Activated naive CD4-positive, alpha-beta T cell treated with anti-CD3 and anti-CD28 coated beads, Interleukin-2, amount 10 ng/mL, durations not matched to agents 7 days and 5 days (primary cell): ENCODE results near the gene GMIP.

Experiments used
- CTCF ChIA-PET: fragments of 350-600 bp; sonication (Branson Sonifier 250); formaldehyde crosslinking; loops from one replicate; lab custom pipeline; 2021; ENCODE audit warnings: antibody characterized with exemption; lab: Charles Lee
- DNase-seq: peaks from one replicate; pipeline ENCODE4 v3.0.0-alpha.2; 2020
- H3K27ac Mint-ChIP-seq: one replicate; pipeline ENCODE4 v1.8.0; 2021; ENCODE audit warnings: mild to moderate bottlenecking, moderate library complexity, mixed read lengths
- H3K27me3 Mint-ChIP-seq: one replicate; pipeline ENCODE4 v1.8.0; 2021; ENCODE audit warnings: mild to moderate bottlenecking, mixed read lengths
- H3K36me3 Mint-ChIP-seq: one replicate; pipeline ENCODE4 v1.8.0; 2021; ENCODE audit warnings: mixed read lengths
- H3K4me1 Mint-ChIP-seq: one replicate; pipeline ENCODE4 v1.8.0; 2021; ENCODE audit warnings: mixed read lengths
- H3K4me3 Mint-ChIP-seq: one replicate; pipeline ENCODE4 v1.8.0; 2021; ENCODE audit warnings: mild to moderate bottlenecking, moderate library complexity, mixed read lengths
- H3K9me3 Mint-ChIP-seq: one replicate; pipeline ENCODE4 v1.8.0; 2021; ENCODE audit warnings: mixed read lengths

The GMIP gene

GRCh38 chr19:19653597-19654147 lies 10.2 kb upstream of the GMIP start:
- CTCF ChIA-PET: interaction anchor here (1.2 kb wide), 1 partner anchor 10 kb away, joined by 6 read pairs; the partner anchor contains the start of gene GMIP
- Mint-ChIP-seq H3K4me3 (no peak overlapping the region), H3K9me3 (no peaks in the 10 kb centered on the region), H3K27ac (peak overlapping the region; percentile 55), H3K4me1 (peaks cover 3% of the 10 kb centered on the region), H3K27me3 (no peaks in the 10 kb centered on the region), H3K36me3 (peaks cover 59% of the 10 kb centered on the region)
- DNase-seq: no peak

DNA sequence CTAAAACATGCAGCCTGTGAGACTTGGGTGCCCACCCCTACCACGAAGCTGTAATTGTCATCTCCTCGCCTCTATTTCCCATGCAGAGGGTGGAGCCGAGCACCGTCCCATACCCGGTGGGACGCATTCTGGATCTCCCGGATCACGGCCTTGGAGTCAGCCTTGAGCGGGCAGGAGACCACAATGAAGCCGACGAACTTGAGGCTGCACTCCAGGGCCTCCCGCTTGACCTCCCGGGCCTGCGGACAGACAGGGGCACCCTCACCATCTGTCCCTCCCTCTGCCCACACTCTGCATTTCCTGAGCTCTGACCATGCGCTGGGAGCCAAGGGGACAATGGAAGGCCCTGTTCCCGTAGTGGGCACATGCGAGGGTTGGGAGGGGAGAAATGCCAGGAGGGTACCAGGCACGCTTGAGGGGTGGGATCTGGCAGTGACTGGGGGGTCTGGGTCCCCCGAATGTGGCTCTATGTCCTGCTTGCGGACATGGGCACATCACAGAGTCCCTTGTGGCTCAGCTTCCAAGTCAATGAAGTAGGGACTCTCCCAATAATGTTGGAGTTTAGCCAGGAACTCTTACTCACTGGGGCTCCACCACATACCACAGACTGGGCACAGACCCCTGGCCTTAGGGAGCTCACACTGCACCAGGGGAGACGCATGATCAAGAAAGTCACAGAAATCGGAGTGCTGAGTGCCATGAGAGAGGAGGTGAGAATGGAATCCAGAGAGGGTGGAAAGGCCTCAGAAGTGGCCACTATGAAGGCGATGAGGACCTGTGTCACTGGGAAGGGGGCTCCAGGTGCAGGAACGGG lies 9.2 kb upstream of the GMIP start:
- no peak overlapping the region for H3K27ac Mint-ChIP-seq
- peaks cover 57% of the 10 kb centered on the region for H3K36me3 Mint-ChIP-seq
- H3K27me3 Mint-ChIP-seq: no peaks in the 10 kb centered on the region

GRCh38 chr19:19651076-19651475 lies 7.6 kb upstream of the GMIP start:
- H3K4me3 Mint-ChIP-seq: no peak overlapping the region
- CTCF ChIA-PET: no interaction called here
- no peak overlapping the region for H3K27ac Mint-ChIP-seq
- no peaks in the 10 kb centered on the region for H3K4me1 Mint-ChIP-seq
- H3K36me3 Mint-ChIP-seq: peaks cover 55% of the 10 kb centered on the region
- no peaks in the 10 kb centered on the region for H3K27me3 Mint-ChIP-seq
- DNase-seq: no peak
- H3K9me3 Mint-ChIP-seq: no peaks in the 10 kb centered on the region

More for the DNA sequence above, 9.2 kb upstream of the GMIP start:
- CTCF ChIA-PET: interaction anchor here (0.8 to 1.0 kb wide), 2 partner anchors 120 to 163 kb away, joined by 3 read pairs; no protein-coding TSS in a partner anchor
- H3K4me1 Mint-ChIP-seq: no peaks in the 10 kb centered on the region
- H3K4me3 Mint-ChIP-seq: no peak overlapping the region
- no peak for DNase-seq
- H3K9me3 Mint-ChIP-seq: no peaks in the 10 kb centered on the region

DNA sequence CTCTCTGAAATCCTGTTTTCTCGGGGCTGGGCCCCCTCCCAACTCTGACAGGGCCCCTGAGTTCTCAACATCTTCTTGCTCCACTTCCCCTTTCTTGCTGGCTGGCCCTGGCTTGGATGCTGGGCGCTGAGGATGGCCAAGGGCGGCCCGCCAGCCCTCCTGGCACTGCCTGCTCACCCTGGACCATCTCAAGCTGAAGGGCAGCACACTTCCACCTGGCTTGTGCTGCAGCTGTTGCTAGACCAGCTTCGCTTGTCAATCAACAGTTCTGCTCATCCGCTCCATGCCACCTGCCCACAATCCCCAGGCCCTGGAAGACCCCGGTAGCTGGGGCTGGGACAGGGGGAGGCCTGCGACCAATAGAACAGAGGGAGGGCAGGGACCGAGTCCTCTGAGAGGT lies 6.9 kb upstream of the GMIP start:
- no peak overlapping the region for H3K27ac Mint-ChIP-seq

GRCh38 chr19:19649580-19649995 lies 6.1 kb upstream of the GMIP start:
- CTCF ChIA-PET: interaction anchor here (0.8 kb wide), 1 partner anchor 118 kb away, joined by 3 read pairs; no protein-coding TSS in a partner anchor
- Mint-ChIP-seq H3K36me3 (peaks cover 58% of the 10 kb centered on the region), H3K4me1 (no peaks in the 10 kb centered on the region), H3K27me3 (no peaks in the 10 kb centered on the region), H3K27ac (peak overlapping the region; percentile 68), H3K4me3 (no peak overlapping the region), H3K9me3 (no peaks in the 10 kb centered on the region)
- no peak for DNase-seq

More for the DNA sequence above, 6.9 kb upstream of the GMIP start:
- Mint-ChIP-seq H3K36me3 (peaks cover 57% of the 10 kb centered on the region), H3K9me3 (no peaks in the 10 kb centered on the region), H3K4me3 (no peak overlapping the region), H3K27me3 (no peaks in the 10 kb centered on the region), H3K4me1 (no peaks in the 10 kb centered on the region)
- DNase-seq: no peak
- CTCF ChIA-PET: interaction anchor here (1.0 kb wide), 1 partner anchor 119 kb away, joined by 3 read pairs; no protein-coding TSS in a partner anchor

DNA sequence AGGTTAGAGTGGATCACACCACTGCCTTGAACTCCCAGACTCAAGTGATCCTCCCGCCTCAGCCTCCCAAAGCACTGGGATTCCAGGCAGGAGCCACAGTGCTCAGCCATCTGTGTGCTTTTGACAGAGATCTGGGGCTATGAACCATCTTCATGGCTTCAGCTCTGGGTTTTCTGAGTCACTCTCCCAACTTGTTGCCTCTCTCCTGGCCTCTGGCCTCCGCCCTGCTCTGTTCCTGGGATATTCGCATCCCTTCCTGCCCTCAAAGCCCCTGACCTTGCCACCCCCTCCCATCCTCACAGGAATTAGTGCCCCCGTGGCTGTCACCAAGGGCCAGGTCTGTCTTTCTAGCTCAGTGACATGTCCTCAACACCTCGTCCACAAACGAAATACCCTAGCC lies 5.7 kb upstream of the GMIP start:
- CTCF ChIA-PET: interaction anchor here (0.8 kb wide), 1 partner anchor 118 kb away, joined by 3 read pairs; no protein-coding TSS in a partner anchor
- H3K27ac Mint-ChIP-seq: peak overlapping the region; percentile 68
- peaks cover 57% of the 10 kb centered on the region for H3K36me3 Mint-ChIP-seq
- H3K9me3 Mint-ChIP-seq: no peaks in the 10 kb centered on the region
- no peak overlapping the region for H3K4me3 Mint-ChIP-seq
- DNase-seq: no peak
- H3K4me1 Mint-ChIP-seq: peaks cover 2% of the 10 kb centered on the region
- H3K27me3 Mint-ChIP-seq: no peaks in the 10 kb centered on the region

- H3K27me3 Mint-ChIP-seq: no peaks in the 10 kb centered on the region
- peaks cover 11% of the 10 kb centered on the region for H3K4me1 Mint-ChIP-seq
- DNase-seq: no peak
- CTCF ChIA-PET: interaction anchor here (4.0 kb wide), 1 partner anchor 115 kb away, joined by 38 read pairs; no protein-coding TSS in a partner anchor
- peaks cover 49% of the 10 kb centered on the region for H3K36me3 Mint-ChIP-seq
- no peak overlapping the region for H3K4me3 Mint-ChIP-seq
- no peaks in the 10 kb centered on the region for H3K9me3 Mint-ChIP-seq
- no peak overlapping the region for H3K27ac Mint-ChIP-seq
Observed at GRCh38 chr19:19647037-19647835, 3.8 kb upstream of the GMIP start.

DNA sequence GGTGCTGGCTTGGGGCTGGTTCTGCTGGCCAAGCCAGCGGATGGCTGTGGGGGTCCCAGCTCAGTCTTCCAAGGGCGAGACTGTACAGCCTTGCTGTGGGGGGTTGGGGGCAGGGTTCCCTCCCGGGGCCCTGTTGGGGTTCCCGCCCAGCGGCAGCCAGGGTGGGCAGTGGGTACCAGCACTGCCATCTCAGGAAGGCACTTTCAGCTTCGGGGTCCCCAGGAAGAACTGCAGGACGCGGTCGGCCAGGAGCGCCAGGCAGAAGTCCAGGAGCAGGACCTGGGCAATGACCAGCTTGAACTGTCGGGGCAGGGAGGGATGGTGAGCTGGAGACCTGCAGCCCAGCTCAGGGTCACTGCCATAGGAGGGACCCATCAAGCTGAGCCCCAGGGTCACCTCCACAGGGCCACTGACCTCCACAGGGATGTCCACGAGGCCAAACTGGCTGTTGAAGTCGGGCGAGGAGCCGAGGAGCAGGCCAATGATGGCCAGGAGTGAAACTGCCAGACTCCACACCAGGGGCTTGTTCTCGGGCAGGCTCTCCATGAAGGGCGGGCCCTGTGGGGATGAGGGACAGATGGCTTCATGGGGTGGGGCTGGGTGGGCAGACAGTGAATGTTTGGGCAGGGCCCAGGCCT lies 1.9 kb upstream of the GMIP start:
- peaks cover 48% of the 10 kb centered on the region for H3K36me3 Mint-ChIP-seq
- no peak overlapping the region for H3K4me3 Mint-ChIP-seq
- no peaks in the 10 kb centered on the region for H3K27me3 Mint-ChIP-seq
- CTCF ChIA-PET: interaction anchor here (0.9 to 4.0 kb wide), 5 partner anchors 14 to 115 kb away, joined by 3 to 38 read pairs (median 3); no protein-coding TSS in a partner anchor
- no peak for DNase-seq
- H3K4me1 Mint-ChIP-seq: peaks cover 19% of the 10 kb centered on the region
- H3K27ac Mint-ChIP-seq: no peak overlapping the region
- no peaks in the 10 kb centered on the region for H3K9me3 Mint-ChIP-seq

DNA sequence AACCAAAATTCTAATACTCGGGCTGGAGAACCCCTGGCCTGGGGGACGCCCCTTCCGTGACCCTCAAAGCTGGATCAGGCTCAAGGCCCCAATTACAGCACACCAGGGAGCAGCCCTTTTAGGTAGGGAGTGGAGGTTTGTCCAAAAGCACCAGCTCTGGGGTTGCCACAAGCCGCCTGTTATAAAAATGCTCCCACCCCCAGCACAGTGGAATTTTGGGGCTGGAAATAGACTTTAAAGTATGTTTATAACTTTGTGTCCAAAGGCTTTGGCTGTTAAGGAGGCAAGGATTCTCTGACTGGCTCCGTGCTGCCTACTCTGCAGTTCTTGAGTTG lies 564 bp upstream of the GMIP start:
- DNase-seq: no peak
- Mint-ChIP-seq H3K27me3 (no peaks in the 10 kb centered on the region), H3K4me3 (peak overlapping the region; percentile 97), H3K4me1 (peaks cover 24% of the 10 kb centered on the region), H3K27ac (peak overlapping the region; percentile 97), H3K36me3 (peaks cover 48% of the 10 kb centered on the region), H3K9me3 (no peaks in the 10 kb centered on the region)
- CTCF ChIA-PET: interaction anchor here (0.7 to 4.0 kb wide), 17 partner anchors 10 to 114 kb away, joined by 3 to 38 read pairs (median 4); partner anchors contain the start of gene ZNF101

DNA sequence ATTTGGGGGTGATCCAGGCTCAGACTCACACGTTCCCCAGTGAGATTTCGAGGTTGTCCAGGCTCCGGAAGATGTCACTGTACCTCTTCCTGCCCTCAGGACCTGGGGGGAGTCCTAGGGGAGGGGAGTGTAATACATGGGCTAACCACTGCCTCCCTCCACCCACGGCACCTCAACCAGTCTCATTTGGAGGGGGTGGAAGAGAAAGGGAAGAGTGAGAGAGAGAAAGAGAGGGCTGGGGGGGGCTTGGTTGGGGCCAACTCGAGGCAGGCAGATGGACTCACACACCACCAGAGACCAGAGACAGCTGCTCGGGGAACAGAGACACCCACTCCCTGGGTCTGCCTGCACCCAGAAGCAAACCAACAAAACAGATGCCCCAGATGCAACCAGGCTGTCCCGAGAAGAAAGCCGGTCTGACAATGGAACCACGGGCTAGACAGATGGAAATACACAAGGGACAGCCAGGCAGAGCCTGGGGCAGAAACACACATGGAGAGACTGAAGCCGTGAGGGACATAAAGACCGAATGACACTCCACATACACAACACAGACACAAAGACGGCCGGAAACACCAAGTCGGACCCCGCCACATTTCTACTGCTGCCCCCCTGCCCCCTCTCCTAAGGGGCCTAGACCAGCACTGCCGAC lies 825 bp downstream of the GMIP start:
- Mint-ChIP-seq H3K36me3 (peaks cover 48% of the 10 kb centered on the region), H3K9me3 (no peaks in the 10 kb centered on the region), H3K27me3 (no peaks in the 10 kb centered on the region), H3K27ac (peak overlapping the region; percentile 97), H3K4me3 (peak overlapping the region; percentile 97), H3K4me1 (peaks cover 28% of the 10 kb centered on the region)
- CTCF ChIA-PET: no interaction called here
- peak; percentile 60 for DNase-seq

DNA sequence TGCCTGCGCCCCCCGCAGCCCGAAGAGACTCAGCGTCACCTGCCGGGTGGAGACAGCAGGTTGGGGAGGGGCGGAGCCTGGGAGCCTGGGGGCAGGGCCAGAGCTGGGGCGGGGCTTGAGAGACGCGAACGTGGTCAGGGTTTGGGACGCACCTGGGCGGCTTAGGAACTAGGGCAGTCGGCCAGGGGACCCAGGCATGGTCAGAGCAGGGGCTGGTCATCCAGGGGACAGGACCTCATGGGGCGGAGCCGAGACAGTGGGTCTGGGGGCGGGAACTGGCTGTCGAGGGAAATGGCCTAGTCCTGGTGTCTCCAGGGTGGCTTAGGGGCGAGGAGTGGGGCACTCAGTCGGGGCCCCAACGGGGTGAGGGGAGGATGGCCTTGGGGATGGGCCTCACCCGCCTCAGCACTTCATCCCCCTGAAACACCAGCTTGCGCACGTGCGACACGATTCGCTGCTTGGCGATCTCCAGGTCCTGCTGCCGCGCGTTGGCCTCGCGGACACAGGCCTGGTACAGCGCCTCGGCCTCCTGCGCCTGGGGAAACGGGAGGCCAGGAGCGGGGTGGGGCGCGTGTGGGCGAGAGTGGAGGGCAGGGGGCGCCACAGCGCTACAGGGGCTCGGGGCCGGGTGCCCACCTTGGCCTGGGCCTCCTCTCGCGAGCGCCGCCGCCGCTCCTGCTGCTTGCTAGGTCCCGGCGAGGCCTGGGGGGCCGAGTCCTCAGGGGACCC lies 5.8 kb downstream of the GMIP start:
- H3K9me3 Mint-ChIP-seq: no peaks in the 10 kb centered on the region
- DNase-seq: no peak
- peaks cover 46% of the 10 kb centered on the region for H3K4me1 Mint-ChIP-seq
- H3K27ac Mint-ChIP-seq: no peak overlapping the region
- H3K4me3 Mint-ChIP-seq: no peak overlapping the region
- CTCF ChIA-PET: no interaction called here
- no peaks in the 10 kb centered on the region for H3K27me3 Mint-ChIP-seq
- H3K36me3 Mint-ChIP-seq: peaks cover 61% of the 10 kb centered on the region

DNA sequence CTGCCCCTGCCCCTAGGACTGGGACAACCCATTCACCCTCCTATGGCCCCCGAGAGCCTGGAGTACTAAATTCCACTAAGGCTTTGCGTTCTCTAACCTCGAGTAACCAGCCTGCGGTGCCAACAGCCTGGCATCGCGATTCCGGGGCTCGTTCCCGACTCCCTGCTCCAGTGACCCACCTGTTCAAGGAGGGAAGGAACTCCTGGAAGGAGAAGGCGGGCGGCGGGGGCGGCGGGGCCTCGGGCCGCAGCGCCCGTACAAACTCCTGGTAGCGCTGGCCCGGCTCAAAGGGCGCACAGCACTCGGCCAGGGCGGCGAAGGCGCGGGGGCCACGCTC lies 6.3 kb downstream of the GMIP start:
- CTCF ChIA-PET: no interaction called here
- Mint-ChIP-seq H3K36me3 (peaks cover 62% of the 10 kb centered on the region), H3K4me1 (peaks cover 42% of the 10 kb centered on the region), H3K4me3 (no peak overlapping the region), H3K27ac (no peak overlapping the region), H3K27me3 (no peaks in the 10 kb centered on the region), H3K9me3 (no peaks in the 10 kb centered on the region)
- no peak for DNase-seq
